CD8-positive, alpha-beta memory T cell (primary cell): ENCODE measurements around the gene GRID2IP. TPM values are rescaled to one million over a fixed set of nuclear protein-coding genes. Genes with fewer than 3 reads are reported as not detected.
"Not testable (repeated sequence)": the region's sequence is repeated elsewhere in the genome, so short reads cannot be mapped to it uniquely, and the experiment has no call there.

Experiments used
- CTCF ChIA-PET: fragments of 350-600 bp; sonication (Branson Sonifier 250); formaldehyde crosslinking; loops from one replicate; lab custom pipeline; 2021; ENCODE audit warnings: antibody characterized with exemption; lab: Charles Lee
- POLR2A ChIA-PET: fragments of 350-600 bp; sonication (Branson Sonifier 250); formaldehyde crosslinking; loops from one replicate; lab custom pipeline; 2021; ENCODE audit warnings: antibody characterized with exemption; lab: Charles Lee
- DNase-seq, 5 donors: peaks; one replicate each; pipeline versions ENCODE4 v3.0.0 to v3.0.0-alpha.2; 2020 to 2022; ENCODE audit warnings: mixed read lengths in 1 of 5
- H3K27ac ChIP-seq: one replicate; pipeline ENCODE4 v1.7.0; 2013; ENCODE audit warnings: low read depth, mild to moderate bottlenecking, low read length, moderate library complexity
- H3K27me3 ChIP-seq: 2 replicates; pipeline ENCODE4 v1.7.0; 2013; ENCODE audit warnings: low read length, mild to moderate bottlenecking; ENCODE audit not compliant: insufficient read depth, poor library complexity, severe bottlenecking
- H3K36me3 ChIP-seq: 2 replicates; pipeline ENCODE4 v1.7.0; 2013; ENCODE audit warnings: mild to moderate bottlenecking, low read length, moderate library complexity; ENCODE audit not compliant: insufficient read depth
- H3K4me1 ChIP-seq: 2 replicates; pipeline ENCODE4 v1.7.0; 2013; ENCODE audit warnings: mild to moderate bottlenecking, low read length, moderate library complexity; ENCODE audit not compliant: insufficient read depth
- H3K4me3 ChIP-seq: 2 replicates; pipeline ENCODE4 v1.7.0; 2013; ENCODE audit warnings: mild to moderate bottlenecking, low read length
- H3K9me3 ChIP-seq: 2 replicates; pipeline ENCODE4 v1.7.0; 2013; ENCODE audit warnings: mild to moderate bottlenecking, low read length
- H3K27ac Mint-ChIP-seq, 8 donors: one replicate each; pipeline ENCODE4 v1.8.0; 2020 to 2021; ENCODE audit warnings: mixed read lengths in 8 of 8, mild to moderate bottlenecking in 6 of 8, inconsistent platforms in 3 of 8, moderate library complexity in 3 of 8
- H3K27me3 Mint-ChIP-seq, 2 donors: one replicate each; pipeline ENCODE4 v1.8.0; 2020 to 2021; ENCODE audit warnings: mixed read lengths in 2 of 2, mild to moderate bottlenecking in 1 of 2, moderate library complexity in 1 of 2
- H3K36me3 Mint-ChIP-seq, 3 donors: one replicate each; pipeline ENCODE4 v1.8.0; 2020 to 2021; ENCODE audit warnings: mixed read lengths in 3 of 3, inconsistent platforms in 1 of 3, mild to moderate bottlenecking in 1 of 3
- H3K4me1 Mint-ChIP-seq, 3 donors: one replicate each; pipeline ENCODE4 v1.8.0; 2020 to 2021; ENCODE audit warnings: mixed read lengths in 3 of 3, inconsistent platforms in 1 of 3, mild to moderate bottlenecking in 1 of 3
- H3K4me3 Mint-ChIP-seq, 7 donors: one replicate each; pipeline ENCODE4 v1.8.0; 2020 to 2021; ENCODE audit warnings: mixed read lengths in 7 of 7, mild to moderate bottlenecking in 6 of 7, moderate library complexity in 4 of 7, inconsistent platforms in 2 of 7
- H3K9me3 Mint-ChIP-seq, 5 donors: one replicate each; pipeline ENCODE4 v1.8.0; 2020 to 2022; ENCODE audit warnings: mixed read lengths in 5 of 5, mild to moderate bottlenecking in 3 of 5, moderate library complexity in 2 of 5, inconsistent platforms in 1 of 5
- polyA plus RNA-seq: library from polyadenylated mRNA; unstranded; fragments of 300-500 nt; fragmentation: Illumina TruSeq; gene quantifications from one replicate; pipeline ENCODE4 v1.2.3, GENCODE V29; 2021
- total RNA-seq, 2 experiments: library from RNA; stranded (reverse); gene quantifications; one replicate each; pipeline ENCODE4 v1.2.3, GENCODE V29; 2021

The GRID2IP gene
- total and polyA plus RNA-seq, 3 experiments from 2014 or later: 0.33 to 0.51 TPM; not detected in 1

GRCh38 chr7:6460303-6460702, 91.0 kb downstream of the GRID2IP start:
- no peak for DNase-seq
- CTCF ChIA-PET: no interaction called here
- Histone ChIP-seq H3K27me3 (no peaks in the 10 kb centered on the region), H3K9me3 (no peaks in the 10 kb centered on the region), H3K4me1 (no peaks in the 10 kb centered on the region), H3K27ac (no peak overlapping the region), H3K4me3 (no peak overlapping the region), H3K36me3 (peaks cover 8% of the 10 kb centered on the region)
- H3K27ac Mint-ChIP-seq: peak overlapping the region in 2 of 8 donors; percentile 34 to 50
- peaks cover 0 to 35% (median 2%) of the 10 kb centered on the region in 3 donors for H3K36me3 Mint-ChIP-seq
- POLR2A ChIA-PET: interaction anchor here (1.1 kb wide), 1 partner anchor 162 kb away, joined by 3 read pairs; no protein-coding TSS in a partner anchor
- H3K27me3 Mint-ChIP-seq: no peaks in the 10 kb centered on the region
- no peaks in the 10 kb centered on the region for H3K9me3 Mint-ChIP-seq
- H3K4me3 Mint-ChIP-seq: no peak overlapping the region
- H3K4me1 Mint-ChIP-seq: no peaks in the 10 kb centered on the region

- H3K4me1 Mint-ChIP-seq, H3K4me1 ChIP-seq, H3K27me3 ChIP-seq, H3K9me3 Mint-ChIP-seq, POLR2A ChIA-PET, DNase-seq, H3K27ac ChIP-seq, H3K27ac Mint-ChIP-seq, H3K4me3 Mint-ChIP-seq, H3K9me3 ChIP-seq, H3K27me3 Mint-ChIP-seq, H3K4me3 ChIP-seq, H3K36me3 ChIP-seq: not testable (repeated sequence)
- H3K36me3 Mint-ChIP-seq: peaks cover 0 to 25% (median 2%) of the 10 kb centered on the region in 3 donors
- CTCF ChIA-PET: interaction anchor here (0.7 kb wide), 1 partner anchor 57 kb away, joined by 3 read pairs; no protein-coding TSS in a partner anchor
Measured at GRCh38 chr7:6458676-6459075, 92.6 kb downstream of the GRID2IP start.

- Histone ChIP-seq H3K27ac (no peak overlapping the region), H3K4me3 (no peak overlapping the region), H3K27me3 (no peaks in the 10 kb centered on the region), H3K9me3 (no peaks in the 10 kb centered on the region), H3K4me1 (no peaks in the 10 kb centered on the region), H3K36me3 (no peaks in the 10 kb centered on the region)
- Mint-ChIP-seq H3K9me3 (no peaks in the 10 kb centered on the region), H3K4me3 (no peak overlapping the region), H3K27ac (no peak overlapping the region), H3K36me3 (no peaks in the 10 kb centered on the region), H3K4me1 (peaks cover 0 to 3% (median 1%) of the 10 kb centered on the region in 3 donors), H3K27me3 (no peaks in the 10 kb centered on the region)
- POLR2A ChIA-PET: no interaction called here
- DNase-seq: no peak
- CTCF ChIA-PET: no interaction called here
Measured at GRCh38 chr7:6453734-6454133, 97.5 kb downstream of the GRID2IP start.

GRCh38 chr7:6451224-6451705, 100.0 kb downstream of the GRID2IP start:
- Mint-ChIP-seq H3K36me3 (peaks cover 0 to 11% (median 0%) of the 10 kb centered on the region in 3 donors), H3K4me3 (peak overlapping the region in 5 of 7 donors; percentile 23 to 86 (median 53)), H3K27ac (no peak overlapping the region), H3K9me3 (no peaks in the 10 kb centered on the region), H3K4me1 (peaks cover 8 to 14% (median 11%) of the 10 kb centered on the region in 3 donors), H3K27me3 (peaks cover 0 to 3% of the 10 kb centered on the region in 2 donors)
- H3K27ac ChIP-seq: no peak overlapping the region
- no peaks in the 10 kb centered on the region for H3K36me3 ChIP-seq
- CTCF ChIA-PET: no interaction called here
- no peak overlapping the region for H3K4me3 ChIP-seq
- H3K27me3 ChIP-seq: no peaks in the 10 kb centered on the region
- H3K9me3 ChIP-seq: no peaks in the 10 kb centered on the region
- POLR2A ChIA-PET: no interaction called here
- H3K4me1 ChIP-seq: peaks cover 7% of the 10 kb centered on the region
- no peak for DNase-seq

- H3K4me1 Mint-ChIP-seq: peaks cover 13 to 19% (median 15%) of the 10 kb centered on the region in 3 donors
- H3K4me3 ChIP-seq, H3K4me1 ChIP-seq, H3K27me3 ChIP-seq, POLR2A ChIA-PET, H3K27me3 Mint-ChIP-seq, DNase-seq, H3K9me3 ChIP-seq, H3K36me3 ChIP-seq, H3K9me3 Mint-ChIP-seq, H3K27ac ChIP-seq, CTCF ChIA-PET: not testable (repeated sequence)
- H3K36me3 Mint-ChIP-seq: peaks cover 0 to 15% (median 4%) of the 10 kb centered on the region in 3 donors
- peak overlapping the region in 1 of 8 donors; percentile 71 for H3K27ac Mint-ChIP-seq
- peak overlapping the region in 1 of 7 donors; percentile 72 for H3K4me3 Mint-ChIP-seq
Measured at GRCh38 chr7:6450591-6450990, 100.7 kb downstream of the GRID2IP start.

- H3K36me3 ChIP-seq, H3K4me1 ChIP-seq, H3K27ac Mint-ChIP-seq, DNase-seq, H3K27ac ChIP-seq, POLR2A ChIA-PET, H3K27me3 ChIP-seq, CTCF ChIA-PET, H3K9me3 Mint-ChIP-seq, H3K4me3 ChIP-seq, H3K27me3 Mint-ChIP-seq, H3K9me3 ChIP-seq: not testable (repeated sequence)
- peaks cover 20 to 26% (median 20%) of the 10 kb centered on the region in 3 donors for H3K4me1 Mint-ChIP-seq
- H3K4me3 Mint-ChIP-seq: peak overlapping the region in 3 of 7 donors; percentile 28 to 37 (median 32)
- peaks cover 0 to 22% (median 9%) of the 10 kb centered on the region in 3 donors for H3K36me3 Mint-ChIP-seq
Measured at GRCh38 chr7:6449884-6450283, 101.4 kb downstream of the GRID2IP start.

GRCh38 chr7:6448943-6449543, 102.2 kb downstream of the GRID2IP start:
- H3K27me3 Mint-ChIP-seq: peaks cover 0 to 3% of the 10 kb centered on the region in 2 donors
- H3K27me3 ChIP-seq: no peaks in the 10 kb centered on the region
- peaks cover 0 to 31% (median 9%) of the 10 kb centered on the region in 3 donors for H3K36me3 Mint-ChIP-seq
- no peaks in the 10 kb centered on the region for H3K9me3 ChIP-seq
- POLR2A ChIA-PET: no interaction called here
- no peaks in the 10 kb centered on the region for H3K9me3 Mint-ChIP-seq
- H3K4me3 ChIP-seq: no peak overlapping the region
- DNase-seq: no peak
- peaks cover 3% of the 10 kb centered on the region for H3K36me3 ChIP-seq
- peaks cover 7% of the 10 kb centered on the region for H3K4me1 ChIP-seq
- peaks cover 22 to 35% (median 24%) of the 10 kb centered on the region in 3 donors for H3K4me1 Mint-ChIP-seq
- H3K4me3 Mint-ChIP-seq: peak overlapping the region; percentile 32 to 88 (median 64)
- H3K27ac ChIP-seq: no peak overlapping the region
- CTCF ChIA-PET: no interaction called here
- peak overlapping the region in 6 of 8 donors; percentile 12 to 99 (median 64) for H3K27ac Mint-ChIP-seq

- Mint-ChIP-seq H3K27me3 (peaks cover 0 to 3% of the 10 kb centered on the region in 2 donors), H3K9me3 (no peaks in the 10 kb centered on the region), H3K27ac (peak within 1 kb of the TSS; percentile 90 to 99 (median 96)), H3K4me1 (peaks cover 28 to 43% (median 32%) of the 10 kb centered on the region in 3 donors), H3K36me3 (peaks cover 0 to 39% (median 13%) of the 10 kb centered on the region in 3 donors), H3K4me3 (peak within 1 kb of the TSS; percentile 88 to 100 (median 93))
- Histone ChIP-seq H3K27me3 (no peaks in the 10 kb centered on the region), H3K4me3 (peak within 1 kb of the TSS; percentile 97), H3K36me3 (peaks cover 10% of the 10 kb centered on the region), H3K27ac (peak within 1 kb of the TSS; percentile 85), H3K9me3 (no peaks in the 10 kb centered on the region), H3K4me1 (peaks cover 7% of the 10 kb centered on the region)
- CTCF ChIA-PET: interaction anchor here (0.6 to 1.5 kb wide), 4 partner anchors 11 to 177 kb away, joined by 3 to 6 read pairs (median 3); no protein-coding TSS in a partner anchor
- peak; percentile 94 to 96 (median 95) for DNase-seq
- POLR2A ChIA-PET: interaction anchor here (0.6 to 0.7 kb wide), 4 partner anchors 19 to 667 kb away, joined by 3 to 10 read pairs (median 5); no protein-coding TSS in a partner anchor
Measured at GRCh38 chr7:6447581-6448199, 103.6 kb downstream of the GRID2IP start, which contains the start of gene DAGLB. Gene DAGLB, minus strand, starts transcription at chr7:6447954. Its CDS starts 112 bp downstream, at chr7:6447842.
